Stomach (tissue), 9 donors: Measurements from ENCODE around the gene STON2. TPM values are rescaled to one million over a fixed set of nuclear protein-coding genes. Genes with fewer than 3 reads are reported as not detected.

Experiments
- DNase-seq, 2 donors: peaks; one replicate each; pipeline versions ENCODE4 v3.0.0 to v3.0.0-alpha.2; 2013 to 2019
- H3K27ac ChIP-seq, 5 donors: fragments of 200-600 bp in 4 of 5; sonication (generic) in 4 of 5; one replicate each; pipeline ENCODE4 v1.5.1; 2013 to 2019; ENCODE audit warnings: mild to moderate bottlenecking in 1 of 5, moderate library complexity in 1 of 5
- H3K27me3 ChIP-seq, 3 donors: fragments of 200-600 bp; sonication (generic); one replicate each; pipeline ENCODE4 v1.5.1; 2017 to 2019; ENCODE audit warnings: mixed run types in 1 of 3
- H3K36me3 ChIP-seq, 4 donors: fragments of 200-600 bp; sonication (generic); 1 replicate in 3 of 4; 2 replicates in 1 of 4; pipeline ENCODE4 v1.5.1; 2016 to 2019
- H3K4me1 ChIP-seq, 4 donors: fragments of 200-600 bp; sonication (generic); one replicate each; pipeline ENCODE4 v1.5.1; 2016 to 2019
- H3K4me3 ChIP-seq, 4 donors: fragments of 200-600 bp; sonication (generic) in 3 of 4; one replicate each; pipeline ENCODE4 v1.5.1; 2016 to 2019; ENCODE audit warnings: mild to moderate bottlenecking in 1 of 4
- H3K9me3 ChIP-seq, 4 donors: fragments of 200-600 bp; sonication (generic); one replicate each; pipeline ENCODE4 v1.5.1; 2016 to 2019
- CTCF ChIP-seq, 7 experiments: fragments of 450-650 bp in 4 of 7; fragments of 200-600 bp in 3 of 7; sonication (generic) in 3 of 7; IDR thresholded peaks; one replicate each; pipeline ENCODE4 v1.5.1; 2016 to 2019; ENCODE audit warnings: antibody characterized with exemption in 7 of 7, control low read depth in 2 of 7, mild to moderate bottlenecking in 1 of 7
- EP300 ChIP-seq: sonication (generic); formaldehyde crosslinking; IDR thresholded peaks from one replicate; pipeline ENCODE4 v1.6.1; 2017; ENCODE audit warnings: antibody characterized with exemption
- POLR2A ChIP-seq, 4 donors: fragments of 450-650 bp; IDR thresholded peaks; one replicate each; pipeline ENCODE4 v1.6.1; 2016; ENCODE audit warnings: antibody characterized with exemption in 4 of 4, control low read depth in 2 of 4, mild to moderate bottlenecking in 1 of 4, moderate library complexity in 1 of 4
- POLR2AphosphoS5 ChIP-seq, 3 donors: sonication (generic); formaldehyde crosslinking; IDR thresholded peaks; one replicate each; pipeline ENCODE4 v1.6.1; 2016; ENCODE audit warnings: antibody characterized with exemption in 3 of 3
- WGBS, 5 donors: extraction: QIAGEN DNeasy Blood & Tissue Kit in 3 of 5; methylation state at CpG; one replicate each; pipeline versions ENCODE4 v1.1.5 to v1.1.7; 2013 to 2018; 5-methylcytosine and 5-hydroxymethylcytosine counted together
- intact Hi-C: fragments of 100-400 bp; cut with DNase I; formaldehyde crosslinking; loops from one replicate; pipeline ENCODE4 v1.15.1; 2023; ENCODE audit warnings: low total_unique reads
- polyA plus RNA-seq, 3 donors: library from polyadenylated mRNA; stranded (reverse); fragments of 200-250 nt; gene quantifications; one replicate each; pipeline ENCODE4 v1.2.3, GENCODE V29; 2013
- total RNA-seq, 5 donors: library from RNA; depleted of rRNA; stranded (reverse); fragments of >200 nt; gene quantifications; one replicate each; pipeline versions ENCODE4 v1.1.0 to v1.2.3, GENCODE V29; 2014 to 2016
- donor health status: healthy with polysubstance abuse.
- donor health status: Bipolar disorder and iron deficiency.
- donor health status: healthy.

STON2 gene
- total and polyA plus RNA-seq, 8 donors = 1.4 to 50.2 (median 8.3) TPM

- 74 to 85% (median 82%) methylated on average over 7 of the region's 7 CpGs for WGBS, 5 donors
- Histone ChIP-seq H3K4me1 (peaks cover 0 to 16% (median 4%) of the 10 kb centered on the region in 4 donors), H3K27me3 (no peaks in the 10 kb centered on the region), H3K4me3 (no peak overlapping the region), H3K27ac (no peak overlapping the region), H3K9me3 (no peaks in the 10 kb centered on the region), H3K36me3 (no peaks in the 10 kb centered on the region)
- no peak for DNase-seq
- TF ChIP-seq EP300 (no peak), POLR2AphosphoS5 (IDR thresholded peaks at IDR 0.05) (no peak), CTCF (IDR thresholded peaks at IDR 0.05) (no peak), POLR2A (IDR thresholded peaks at IDR 0.05) (no peak)
- intact Hi-C loops = no loop called here
These were observed 86.9 kb downstream of the STON2 start for GRCh38 chr14:81313200-81313599.

GRCh38 chr14:81312289-81312876, 87.7 kb downstream of the STON2 start:
- Histone ChIP-seq H3K9me3 (no peaks in the 10 kb centered on the region), H3K4me1 (peaks cover 0 to 16% (median 4%) of the 10 kb centered on the region in 4 donors), H3K4me3 (no peak overlapping the region), H3K36me3 (no peaks in the 10 kb centered on the region), H3K27me3 (no peaks in the 10 kb centered on the region), H3K27ac (no peak overlapping the region)
- WGBS, 5 donors = 75 to 84% (median 77%) methylated on average over 3 of the region's 3 CpGs
- no peak for DNase-seq
- intact Hi-C loops = no loop called here
- no peak for TF ChIP-seq CTCF (IDR thresholded peaks at IDR 0.05)
- no peak for TF ChIP-seq POLR2A (IDR thresholded peaks at IDR 0.05)
- TF ChIP-seq POLR2AphosphoS5 (IDR thresholded peaks at IDR 0.05) = no peak
- no peak for TF ChIP-seq EP300

- 45 to 55% (median 47%) methylated on average over 5 of the region's 5 CpGs for WGBS, 5 donors
- no peaks in the 10 kb centered on the region for H3K36me3 ChIP-seq
- H3K9me3 ChIP-seq = no peaks in the 10 kb centered on the region
- no peak overlapping the region for H3K27ac ChIP-seq
- no peaks in the 10 kb centered on the region for H3K27me3 ChIP-seq
- intact Hi-C loops = no loop called here
- TF ChIP-seq EP300 (no peak), POLR2A (IDR thresholded peaks at IDR 0.05) (no peak), CTCF (IDR thresholded peaks at IDR 0.05) (no peak), POLR2AphosphoS5 (IDR thresholded peaks at IDR 0.05) (no peak)
- no peak overlapping the region for H3K4me3 ChIP-seq
- peaks cover 0 to 16% (median 4%) of the 10 kb centered on the region in 4 donors for H3K4me1 ChIP-seq
- no peak for DNase-seq
These were observed 88.3 kb downstream of the STON2 start for GRCh38 chr14:81311778-81312177.

GRCh38 chr14:81311141-81311540, 89.0 kb downstream of the STON2 start:
- WGBS, 5 donors = 35 to 68% (median 52%) methylated on average over 3 of the region's 3 CpGs
- no peaks in the 10 kb centered on the region for H3K27me3 ChIP-seq
- peak in 1 of 2 donors; percentile 54 for DNase-seq
- intact Hi-C loops = no loop called here
- TF ChIP-seq POLR2AphosphoS5 (IDR thresholded peaks at IDR 0.05) = no peak
- TF ChIP-seq POLR2A (IDR thresholded peaks at IDR 0.05) = no peak
- TF ChIP-seq CTCF (IDR thresholded peaks at IDR 0.05) = no peak
- no peak for TF ChIP-seq EP300
- no peak overlapping the region for H3K27ac ChIP-seq
- H3K36me3 ChIP-seq = no peaks in the 10 kb centered on the region
- peaks cover 0 to 16% (median 4%) of the 10 kb centered on the region in 4 donors for H3K4me1 ChIP-seq
- H3K4me3 ChIP-seq = no peak overlapping the region
- no peaks in the 10 kb centered on the region for H3K9me3 ChIP-seq
